ENCODE results near the gene CARMIL1. TPM values are rescaled to one million over a fixed set of nuclear protein-coding genes. Genes with fewer than 3 reads are reported as not detected.

Gene CARMIL1
- total RNA-seq, 1 experiment from 2014 or later = 23.6 TPM

- Histone ChIP-seq H3K79me2 (ENCODE audit: insufficient read depth, low read length) (no peaks in the 10 kb centered on the region), H4K20me1 (ENCODE audit: control insufficient read depth, insufficient read depth, insufficient read length) (no peaks in the 10 kb centered on the region), H2BK15ac (ENCODE audit: low read depth, low read length) (no peak overlapping the region), H3K18ac (ENCODE audit: insufficient read length, low read depth, low read length) (no peak overlapping the region), H2BK20ac (ENCODE audit: low read depth, low read length, poor library complexity, severe bottlenecking) (no peak overlapping the region), H3K14ac (ENCODE audit: insufficient read depth, low read length) (no peak overlapping the region), H3K4me1 (ENCODE audit: insufficient read depth, low read length) (no peaks in the 10 kb centered on the region), H3K4me2 (ENCODE audit: insufficient read depth, insufficient read length, low read length) (no peak overlapping the region), H3K9me3 (ENCODE audit: control insufficient read depth, low read depth, low read length) (no peaks in the 10 kb centered on the region), H4K8ac (replicated peaks; ENCODE audit: insufficient read length, low read depth, low read length) (no peak overlapping the region), H4K91ac (ENCODE audit: insufficient read length, low read depth, low read length) (no peak overlapping the region), H3T11ph (ENCODE audit: low read length) (no peak overlapping the region), H2BK12ac (ENCODE audit: insufficient read length, low read depth, low read length) (no peak overlapping the region), H2BK5ac (ENCODE audit: insufficient read length, low read length) (no peak overlapping the region), H3K56ac (ENCODE audit: insufficient read length, low read depth, low read length) (no peak overlapping the region), H3K23me2 (ENCODE audit: insufficient read length, low read depth, low read length, poor library complexity, severe bottlenecking) (no peaks in the 10 kb centered on the region), H2BK120ac (ENCODE audit: low read depth, low read length, poor library complexity, severe bottlenecking) (no peak overlapping the region), H3K79me1 (ENCODE audit: insufficient read depth, low read depth, low read length, poor library complexity, severe bottlenecking) (no peaks in the 10 kb centered on the region), H4K5ac (ENCODE audit: insufficient read length, low read depth, low read length) (no peak overlapping the region), H3K9ac (ENCODE audit: extremely low read depth, insufficient read length, low read length) (no peak overlapping the region), H3K27me3 (ENCODE audit: insufficient read depth, low read length) (no peaks in the 10 kb centered on the region), H3K23ac (ENCODE audit: insufficient read length, low read depth, low read length) (no peak overlapping the region), H2AFZ (ENCODE audit: low read length) (no peak overlapping the region), H2AK5ac (ENCODE audit: insufficient read length, low read length) (no peak overlapping the region), H3K4ac (ENCODE audit: low read depth, low read length) (no peak overlapping the region), H3K27ac (ENCODE audit: insufficient read length, low read depth, low read length) (no peak overlapping the region)
- Mint-ChIP-seq H3K27me3 (ENCODE audit: low read depth) (no peaks in the 10 kb centered on the region), H3K4me1 (peaks cover 6 to 7% of the 10 kb centered on the region in 2 experiments; a peak in 3 of 4 replicates), H3K27ac (no peak overlapping the region), H3K4me3 (no peak overlapping the region), H3K9me3 (no peaks in the 10 kb centered on the region), H3K36me3 (ENCODE audit: insufficient read depth in 1 of 3, low read depth in 3 of 3) (peaks cover 3 to 5% (median 3%) of the 10 kb centered on the region in 3 experiments; a peak in 6 of 7 replicates)
- no peak for DNase-seq
- WGBS (ENCODE audit: extremely low coverage, insufficient read length, low lambda C conversion rate) = no CpG with 5 or more reads among the region's 1 CpG
- no peak; the same call in 2 of the 3 replicates for TF ChIP-seq CTCF (conservative IDR thresholded peaks at IDR 0.05)
Measured at GRCh38 chr6:25602674-25602982, 323.5 kb downstream of the CARMIL1 start.

Measured in H9 (cell line).